Purkinje cell (primary cell): Measurements from ENCODE around the gene PDAP1. TPM values are rescaled to one million over a fixed set of nuclear protein-coding genes. Genes with fewer than 3 reads are reported as not detected.

Experiments used
- polyA plus RNA-seq: library from polyadenylated mRNA; unstranded; fragments of >200 nt; fragmentation: Nextera tagmentation; gene quantifications from 2 replicates; pipeline ENCODE4 v1.2.1, GENCODE V29; 2014

The PDAP1 gene, protein sequence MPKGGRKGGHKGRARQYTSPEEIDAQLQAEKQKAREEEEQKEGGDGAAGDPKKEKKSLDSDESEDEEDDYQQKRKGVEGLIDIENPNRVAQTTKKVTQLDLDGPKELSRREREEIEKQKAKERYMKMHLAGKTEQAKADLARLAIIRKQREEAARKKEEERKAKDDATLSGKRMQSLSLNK
- 25.4 and 43.5 TPM in 2 replicates for polyA plus RNA-seq

DNA sequence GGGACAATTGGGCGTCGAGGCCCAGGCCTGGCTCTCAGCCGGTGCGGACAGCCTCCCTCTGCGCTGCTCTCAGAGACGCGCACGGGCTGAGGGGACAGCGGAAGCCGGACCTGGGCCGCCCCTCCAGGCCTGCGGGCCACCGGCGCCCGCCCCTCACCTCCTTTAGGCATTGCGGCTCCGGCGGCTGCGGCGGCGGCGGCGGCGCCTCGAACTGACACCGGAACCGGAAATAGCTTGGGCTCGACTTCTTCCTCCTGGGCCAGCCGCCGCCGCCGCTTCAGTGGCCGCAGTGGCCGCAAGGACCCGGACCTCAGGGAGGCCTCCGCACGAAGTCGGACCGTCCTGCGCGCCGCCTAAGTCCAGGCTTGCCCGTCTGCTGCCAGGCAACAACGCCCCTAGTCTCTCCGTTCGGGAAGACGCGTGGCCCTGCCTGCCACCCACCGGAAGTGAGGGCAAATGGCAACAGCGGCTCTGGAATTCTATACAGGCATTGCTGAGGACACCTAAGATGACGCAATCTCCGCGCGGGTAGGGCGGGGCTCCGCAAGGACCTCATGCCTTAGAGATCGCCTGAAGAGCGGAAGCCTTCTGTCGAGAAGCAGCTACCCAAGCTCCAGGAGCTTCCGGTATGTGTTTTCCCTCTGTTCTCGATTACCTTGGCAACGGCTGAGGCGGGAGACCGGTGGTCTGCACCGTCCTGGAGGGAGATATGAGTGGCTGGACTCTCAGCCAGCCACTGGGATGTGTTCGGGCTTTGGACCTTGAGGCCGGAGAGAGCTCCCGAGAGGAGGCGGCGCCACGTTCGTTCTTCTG, at the start of gene PDAP1, which contains the start of gene BUD31:
PDAP1 (minus strand) TSS at position 219 of the 813 bp plus-strand sequence; CDS start at position 170, 49 bp downstream.
BUD31 (plus strand) TSS at position 591 of the 813 bp plus-strand sequence. CDS start 2,124 bp downstream, outside the sequence.

DNA sequence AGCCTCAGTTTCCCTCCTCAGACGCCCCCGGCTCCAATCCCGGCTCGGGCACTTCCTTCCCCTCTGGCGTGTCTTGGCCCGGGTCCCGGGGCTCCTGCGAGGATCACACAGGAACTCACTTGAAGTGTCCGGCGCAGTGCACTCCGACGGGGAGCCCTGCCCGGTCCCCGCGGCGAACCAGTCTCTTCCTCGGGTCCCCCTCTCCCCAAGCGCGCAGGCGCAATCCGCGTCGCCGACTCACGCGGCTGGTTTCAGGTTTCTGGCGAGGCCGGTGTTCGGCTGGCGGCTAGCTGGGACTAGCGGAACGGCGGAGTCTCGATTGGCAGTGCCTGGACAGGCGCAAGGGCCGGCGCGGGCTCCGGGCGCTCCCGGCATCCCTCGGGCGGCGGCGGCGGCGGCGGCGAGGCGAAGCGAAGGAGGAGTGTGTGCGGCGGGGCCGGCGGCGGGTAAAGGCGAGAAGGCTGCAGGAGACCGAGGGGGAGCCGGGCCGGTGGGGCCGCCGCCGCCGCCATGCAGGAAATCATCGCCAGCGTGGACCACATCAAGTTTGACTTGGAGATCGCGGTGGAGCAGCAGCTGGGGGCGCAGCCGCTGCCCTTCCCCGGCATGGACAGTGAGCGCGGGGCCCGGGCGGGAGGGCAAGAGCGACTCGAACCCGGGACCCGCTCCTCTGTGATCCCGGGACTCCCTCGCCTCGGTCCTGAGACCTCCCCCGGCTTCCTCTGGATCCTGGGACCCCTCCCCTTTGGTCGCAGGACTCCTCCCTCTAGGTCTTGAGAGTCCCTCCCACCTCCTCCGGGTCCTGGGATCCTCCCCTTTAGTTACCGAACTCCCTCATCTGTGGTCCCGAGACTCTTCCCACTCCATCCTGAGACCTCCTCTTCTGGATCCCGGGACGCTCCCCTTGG, 30.4 kb upstream of the PDAP1 start, which contains the start of the genes CPSF4 and PTCD1:
CPSF4 (plus strand) TSS at position 371 of the 908 bp plus-strand sequence; CDS start at position 511, 140 bp downstream.
PTCD1 (minus strand) TSS at position 226 of the 908 bp plus-strand sequence. CDS start 3,556 bp downstream, outside the sequence.

DNA sequence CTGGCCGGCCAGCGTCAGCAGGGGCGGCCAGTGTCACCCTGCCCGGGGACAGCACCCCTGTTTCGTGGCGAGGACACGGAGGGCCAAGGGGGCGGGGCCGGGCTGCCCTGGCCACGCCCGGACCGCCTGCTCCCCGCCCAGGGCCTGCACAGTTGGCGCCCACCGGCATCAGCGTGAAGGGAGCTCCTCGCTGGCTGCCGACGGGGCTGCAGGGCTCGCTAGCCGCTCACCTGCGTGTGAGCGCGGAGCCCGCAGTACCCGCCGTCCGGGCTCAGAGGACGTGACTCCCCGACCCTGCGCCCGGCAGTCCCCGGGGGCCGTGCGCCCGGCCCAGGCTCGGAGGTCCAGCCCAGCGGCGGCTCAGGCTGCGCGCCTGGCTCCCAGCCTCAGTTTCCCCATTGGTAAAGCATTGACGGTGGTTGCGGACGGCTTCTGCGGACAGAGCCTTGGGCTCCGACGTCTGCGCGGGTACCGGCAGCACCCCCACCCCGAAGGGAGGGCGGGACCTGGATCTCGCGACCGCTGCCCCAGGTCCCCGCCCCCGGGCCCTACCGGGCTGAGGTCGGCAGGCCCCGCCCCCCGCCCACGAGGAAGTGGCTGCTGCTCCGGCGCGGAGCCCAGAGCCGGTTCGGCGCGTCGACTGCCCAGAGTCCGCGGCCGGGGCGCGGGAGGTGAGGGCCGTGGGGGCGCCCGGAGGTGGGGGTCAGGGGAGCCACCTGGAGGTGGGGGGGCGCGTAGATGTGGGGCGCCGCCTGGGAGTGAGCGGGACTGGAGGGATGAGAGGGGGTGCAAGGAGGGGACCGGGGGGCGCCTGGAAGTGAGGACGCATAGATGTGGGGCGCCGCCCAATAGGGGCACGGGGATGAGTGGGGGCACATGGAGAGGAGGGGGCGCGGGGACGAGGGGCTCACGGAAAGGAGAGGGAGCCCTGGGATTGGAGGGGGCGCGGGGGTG, 34.0 kb downstream of the PDAP1 start, which contains the start of gene ARPC1B:
ARPC1B (plus strand) TSS at position 620 of the 954 bp plus-strand sequence. CDS start 10,985 bp downstream, outside the sequence.

Other genes with a start within 250 kb of the PDAP1 start
- gene KPNA7, start 200.5 kb downstream of the PDAP1 start, polyA plus RNA-seq, result not detected in 2 replicates
- not detected in 2 replicates for gene MYH16, start 135.8 kb downstream of the PDAP1 start, polyA plus RNA-seq
- gene ARPC1A, start 82.7 kb downstream of the PDAP1 start, polyA plus RNA-seq, result 246 and 312 TPM in 2 replicates
- 0.94 and 6.6 TPM in 2 replicates for gene ARPC1B, start 33.9 kb downstream of the PDAP1 start, polyA plus RNA-seq
- gene BUD31, start 372 bp upstream of the PDAP1 start, polyA plus RNA-seq, result 377 and 389 TPM in 2 replicates
- gene PTCD1, start 30.2 kb upstream of the PDAP1 start, polyA plus RNA-seq, result 0.20 and 0.97 TPM in 2 replicates
- 1.6 and 1.7 TPM in 2 replicates for gene CPSF4, start 30.3 kb upstream of the PDAP1 start, polyA plus RNA-seq
- gene ATP5MF, start 57.6 kb upstream of the PDAP1 start, polyA plus RNA-seq, result 2,919 and 3,435 TPM in 2 replicates
- gene ZNF789, start 64.3 kb upstream of the PDAP1 start, polyA plus RNA-seq, result 7.8 and 8.4 TPM in 2 replicates
- 0.63 and 2.4 TPM in 2 replicates for gene ZNF394, start 91.7 kb upstream of the PDAP1 start, polyA plus RNA-seq
- gene ZKSCAN5, start 96.1 kb upstream of the PDAP1 start, polyA plus RNA-seq, result 4.5 and 4.6 TPM in 2 replicates
- 10.5 TPM in 2 replicates for gene FAM200A, start 143.5 kb upstream of the PDAP1 start, polyA plus RNA-seq
- gene ZNF655, start 150.0 kb upstream of the PDAP1 start, polyA plus RNA-seq, result 25.2 and 29.7 TPM in 2 replicates
- not detected in 2 replicates for gene TMEM225B, start 189.7 kb upstream of the PDAP1 start, polyA plus RNA-seq
- 0.45 and 1.1 TPM in 2 replicates for gene ZSCAN25, start 208.3 kb upstream of the PDAP1 start, polyA plus RNA-seq